ENCODE results near the gene VASH1. TPM values are rescaled to one million over a fixed set of nuclear protein-coding genes. Genes with fewer than 3 reads are reported as not detected.

VASH1 gene
- total RNA-seq, 6 experiments from 2014 or later, result 2.0 to 12.3 (median 4.6) TPM

DNA sequence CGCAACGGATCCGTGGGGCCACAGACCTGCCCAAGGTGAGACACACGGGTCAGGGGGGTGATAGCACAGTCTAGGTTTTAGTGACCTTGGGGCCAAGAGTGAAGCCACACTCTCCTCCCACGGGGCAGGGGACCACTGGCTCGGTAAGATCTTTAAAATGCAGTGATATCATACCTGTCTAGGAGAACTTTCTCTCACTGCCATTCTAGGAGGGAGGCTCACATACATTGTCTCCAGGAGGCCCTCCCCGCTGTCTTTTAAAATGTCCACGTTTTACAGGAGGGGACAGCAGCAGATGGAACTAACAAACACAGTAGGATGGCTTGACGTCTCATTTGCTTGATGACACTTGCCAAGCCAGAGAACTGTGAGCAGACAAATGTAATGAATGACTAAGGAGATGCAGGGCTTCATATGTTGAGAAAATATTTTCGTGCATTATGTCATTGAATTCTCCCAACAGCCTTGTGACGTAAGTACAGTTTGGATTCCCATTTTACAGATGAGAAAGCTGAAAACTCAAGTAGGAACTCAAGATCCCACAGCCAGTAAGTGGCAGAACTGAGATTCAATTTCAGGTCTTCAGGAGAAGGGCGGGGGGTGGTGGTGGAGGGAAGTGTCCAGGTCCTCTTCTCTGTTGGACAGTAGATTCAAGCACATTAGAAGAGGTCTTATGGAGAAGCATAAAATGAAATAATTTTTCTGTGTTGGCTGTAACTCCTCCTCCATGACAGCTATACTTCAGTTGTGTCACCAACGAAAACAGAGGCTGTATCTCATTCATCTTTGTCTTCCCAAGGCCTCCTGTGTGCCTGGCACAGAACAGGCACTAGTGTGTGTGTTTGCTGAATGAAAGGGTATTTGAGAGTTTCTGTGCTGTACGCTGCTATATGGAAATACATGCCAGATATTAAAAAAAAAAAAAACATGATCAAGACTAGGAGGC, 2.1 kb downstream of the VASH1 start:
- no peak for TF ChIP-seq POLR2A (IDR thresholded peaks at IDR 0.05)
- TF ChIP-seq, protein P1, sequence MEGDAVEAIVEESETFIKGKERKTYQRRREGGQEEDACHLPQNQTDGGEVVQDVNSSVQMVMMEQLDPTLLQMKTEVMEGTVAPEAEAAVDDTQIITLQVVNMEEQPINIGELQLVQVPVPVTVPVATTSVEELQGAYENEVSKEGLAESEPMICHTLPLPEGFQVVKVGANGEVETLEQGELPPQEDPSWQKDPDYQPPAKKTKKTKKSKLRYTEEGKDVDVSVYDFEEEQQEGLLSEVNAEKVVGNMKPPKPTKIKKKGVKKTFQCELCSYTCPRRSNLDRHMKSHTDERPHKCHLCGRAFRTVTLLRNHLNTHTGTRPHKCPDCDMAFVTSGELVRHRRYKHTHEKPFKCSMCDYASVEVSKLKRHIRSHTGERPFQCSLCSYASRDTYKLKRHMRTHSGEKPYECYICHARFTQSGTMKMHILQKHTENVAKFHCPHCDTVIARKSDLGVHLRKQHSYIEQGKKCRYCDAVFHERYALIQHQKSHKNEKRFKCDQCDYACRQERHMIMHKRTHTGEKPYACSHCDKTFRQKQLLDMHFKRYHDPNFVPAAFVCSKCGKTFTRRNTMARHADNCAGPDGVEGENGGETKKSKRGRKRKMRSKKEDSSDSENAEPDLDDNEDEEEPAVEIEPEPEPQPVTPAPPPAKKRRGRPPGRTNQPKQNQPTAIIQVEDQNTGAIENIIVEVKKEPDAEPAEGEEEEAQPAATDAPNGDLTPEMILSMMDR (IDR thresholded peaks at IDR 0.05), result no peak
- H3K9me3 ChIP-seq, result no peaks in the 10 kb centered on the region
- H3K4me1 ChIP-seq, result peaks cover 0 to 7% (median 0%) of the 10 kb centered on the region in 4 donors
- DNase-seq (no peak), ATAC-seq (no peak)
- intact Hi-C loops (cut with DNase I), result no loop called here
- 51% methylated on average over 10 of the region's 14 CpGs for whole genome bisulfite sequencing (ENCODE audit: insufficient coverage, low coverage, low lambda C conversion rate, missing lambda C conversion rate)
- peak overlapping the region; percentile 54 to 65 (median 63) for H3K4me3 ChIP-seq
- no peaks in the 10 kb centered on the region for H3K36me3 ChIP-seq
- H3K27ac ChIP-seq, result peak overlapping the region; percentile 5 to 51 (median 8)
- no peaks in the 10 kb centered on the region for H3K27me3 ChIP-seq

DNA sequence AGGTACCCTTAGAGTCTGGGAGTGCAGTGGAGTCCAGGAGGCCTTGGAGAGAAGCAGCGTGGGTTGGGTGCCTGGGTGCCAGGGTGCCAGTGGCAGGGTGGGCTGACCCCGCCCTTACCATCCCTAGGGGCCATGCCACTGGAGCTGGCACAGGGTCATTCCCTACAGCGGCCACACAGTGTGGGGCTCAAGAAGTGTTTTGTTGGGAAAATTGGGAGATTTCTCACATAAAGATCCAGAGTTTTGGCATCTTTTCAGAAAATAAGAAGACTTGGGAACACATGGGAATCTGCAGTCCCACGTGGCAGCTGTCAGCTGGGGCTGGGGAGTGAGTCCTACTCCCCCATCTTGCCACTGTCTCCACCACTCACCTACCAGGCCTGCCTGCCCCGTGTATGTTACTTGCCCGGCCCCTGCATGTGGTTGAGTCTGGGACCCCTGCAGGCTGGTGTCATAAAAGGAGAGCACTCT, 4.2 kb downstream of the VASH1 start:
- no peaks in the 10 kb centered on the region for H3K36me3 ChIP-seq
- WGBS (ENCODE audit: insufficient coverage, low coverage, low lambda C conversion rate, missing lambda C conversion rate), result 59% methylated on average over 2 of the region's 6 CpGs
- DNase-seq (peak in 1 of 3 donors; percentile 33), ATAC-seq (no peak)
- H3K9me3 ChIP-seq, result no peaks in the 10 kb centered on the region
- intact Hi-C loops (cut with DNase I), result no loop called here
- H3K27me3 ChIP-seq, result no peaks in the 10 kb centered on the region
- no peak overlapping the region for H3K27ac ChIP-seq
- TF ChIP-seq, protein P1 (IDR thresholded peaks at IDR 0.05), result no peak
- no peak for TF ChIP-seq POLR2A (IDR thresholded peaks at IDR 0.05)
- no peak overlapping the region for H3K4me3 ChIP-seq
- H3K4me1 ChIP-seq, result peaks cover 0 to 7% (median 0%) of the 10 kb centered on the region in 4 donors

DNA sequence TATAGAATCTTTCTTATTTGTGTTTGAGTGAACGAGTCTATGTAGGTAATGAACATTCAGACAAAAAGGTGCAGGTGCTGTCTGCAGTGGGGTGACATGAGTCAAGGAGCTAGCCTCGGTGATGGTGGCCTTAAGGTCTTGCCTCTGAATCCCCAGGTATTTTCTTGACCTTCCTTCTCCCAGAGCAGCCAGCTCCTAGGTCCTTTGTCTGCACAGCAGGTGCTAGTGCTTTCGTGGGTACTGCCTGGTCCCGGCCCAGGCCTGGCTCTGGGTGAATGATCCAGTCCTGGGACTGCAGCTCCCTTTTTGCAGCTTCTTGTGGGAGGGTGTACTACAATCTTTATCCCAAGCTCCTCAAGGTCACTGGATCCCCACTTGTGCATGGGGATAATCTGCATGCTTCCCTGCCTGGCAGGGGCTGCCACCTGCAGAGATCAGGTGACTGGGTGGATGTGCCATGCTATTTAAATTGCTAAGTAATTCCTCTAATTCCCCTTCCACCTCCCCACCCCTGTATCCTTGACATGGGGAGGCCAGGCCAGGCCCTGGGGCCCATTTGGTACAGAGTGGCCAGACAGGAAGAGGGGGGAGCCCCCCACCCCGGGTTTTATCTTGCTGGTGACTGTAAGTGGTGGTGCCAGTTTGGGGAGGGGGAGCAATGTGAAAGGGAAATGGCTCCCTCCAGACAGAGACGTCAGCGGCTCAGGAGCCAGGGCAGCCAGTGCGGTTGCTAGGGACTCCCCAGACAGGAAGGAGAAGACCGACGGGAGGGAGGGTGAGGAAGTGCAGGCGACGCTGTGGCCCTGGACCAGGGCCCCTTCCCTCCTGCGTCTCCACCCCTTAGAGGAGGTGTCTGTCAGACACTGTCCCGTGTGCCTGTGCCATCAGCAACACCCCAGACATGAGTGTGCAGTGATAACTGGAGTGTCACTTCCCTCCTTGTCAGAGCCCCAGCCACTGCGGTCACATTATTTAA, 6.7 kb downstream of the VASH1 start:
- ATAC-seq, result peak; percentile 80 to 84 (median 82)
- Histone ChIP-seq H3K36me3 (no peaks in the 10 kb centered on the region), H3K4me3 (no peak overlapping the region), H3K9me3 (no peaks in the 10 kb centered on the region), H3K27me3 (no peaks in the 10 kb centered on the region), H3K4me1 (peaks cover 0 to 5% (median 0%) of the 10 kb centered on the region in 4 donors), H3K27ac (peak overlapping the region; percentile 24 to 68 (median 49))
- DNase-seq, result peak in 2 of 3 donors; percentile 74 to 83
- 24% methylated on average over 5 of the region's 15 CpGs for WGBS (ENCODE audit: insufficient coverage, low coverage, low lambda C conversion rate, missing lambda C conversion rate)
- intact Hi-C loops (cut with DNase I), result no loop called here
- TF ChIP-seq, protein P1 (IDR thresholded peaks at IDR 0.05), result no peak
- peak; percentile 23 for TF ChIP-seq POLR2A (IDR thresholded peaks at IDR 0.05)
